Esophagus squamous epithelium (tissue), 4 donors: Measurements from ENCODE around the gene FAM120B.

Experiments used
- CTCF ChIP-seq, 6 experiments: fragments of 450-650 bp in 4 of 6; fragments of 200-600 bp in 2 of 6; sonication (generic) in 2 of 6; IDR thresholded peaks; one replicate each; pipeline ENCODE4 v1.5.1; 2016 to 2019; ENCODE audit warnings: antibody characterized with exemption in 6 of 6, mild to moderate bottlenecking in 4 of 6, moderate library complexity in 4 of 6
- POLR2A ChIP-seq, 4 donors: fragments of 450-650 bp; IDR thresholded peaks; one replicate each; pipeline ENCODE4 v1.6.1; 2017; ENCODE audit warnings: antibody characterized with exemption in 4 of 4, mild to moderate bottlenecking in 4 of 4, moderate library complexity in 3 of 4

- TF ChIP-seq POLR2A (IDR thresholded peaks at IDR 0.05) (no peak), CTCF (IDR thresholded peaks at IDR 0.05) (no peak)
These were observed 114.5 kb downstream of the FAM120B start for GRCh38 chr6:170420791-170421776.
